ENCODE results near the gene SEC14L3. TPM values are rescaled to one million over a fixed set of nuclear protein-coding genes. Genes with fewer than 3 reads are reported as not detected.

The SEC14L3 gene
- polyA plus RNA-seq, 1 of the 3 experiments (the other 2 are of a cell fraction): not detected

DNA sequence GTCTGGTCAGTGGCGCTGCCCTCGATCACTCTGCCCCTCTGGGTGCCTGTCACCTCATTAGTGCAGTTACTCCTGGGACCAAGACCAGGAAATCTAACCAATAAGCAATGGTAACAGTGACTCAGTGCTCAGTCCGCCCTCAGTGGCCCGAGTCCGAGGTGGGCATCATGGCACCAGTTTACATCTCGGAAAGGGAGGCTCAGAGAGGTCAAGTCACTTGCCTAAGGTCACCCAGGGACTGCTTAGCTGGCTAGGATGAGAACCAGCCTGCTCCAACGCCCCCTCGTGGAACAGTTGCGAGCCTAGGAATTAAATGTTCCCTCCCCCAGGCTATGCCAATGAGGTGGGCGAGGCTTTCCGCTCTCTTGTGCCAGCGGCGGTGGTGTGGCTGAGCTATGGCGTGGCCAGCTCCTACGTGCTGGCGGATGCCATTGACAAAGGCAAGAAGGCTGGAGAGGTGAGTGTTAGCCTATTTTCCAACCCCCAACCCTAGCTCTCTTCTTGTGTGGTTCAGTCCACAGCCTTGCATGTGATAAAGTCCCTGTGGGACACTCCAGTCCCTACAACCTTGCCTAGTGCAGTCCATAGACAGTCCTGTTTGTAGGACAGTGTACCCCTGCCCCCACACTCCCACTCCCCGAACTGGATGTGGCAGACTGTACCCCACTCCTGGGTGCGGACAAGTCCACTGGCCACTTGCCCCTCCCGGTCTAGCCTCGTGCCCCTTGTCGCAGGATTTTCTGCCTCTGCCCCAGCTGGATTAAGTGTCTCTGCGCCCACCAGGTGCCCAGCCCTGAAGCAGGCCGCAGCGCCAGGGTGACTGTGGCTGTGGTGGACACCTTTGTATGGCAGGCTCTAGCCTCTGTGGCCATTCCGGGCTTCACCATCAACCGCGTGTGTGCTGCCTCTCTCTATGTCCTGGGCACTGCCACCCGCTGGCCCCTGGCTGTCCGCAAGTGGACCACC is 45.1 kb downstream of the SEC14L3 start (continued):
- peak; percentile 48 for TF ChIP-seq RAD21 (IDR thresholded peaks at IDR 0.05; ENCODE audit: low read length)

- peak; percentile 89 for DNase-seq
- Histone ChIP-seq H2AFZ (ENCODE audit: low read depth) (peak within 1 kb of the TSS; percentile 91), H3K4me1 (ENCODE audit: control insufficient read depth in 1 of 2, insufficient read depth in 2 of 2, low read depth in 1 of 2, low read length in 1 of 2) (peaks cover 31 to 39% of the 10 kb centered on the region in 2 experiments), H3K4me3 (ENCODE audit: low read depth in 2 of 2, low read length in 1 of 2) (peak within 1 kb of the TSS; percentile 71 to 72), H3K9me3 (no peaks in the 10 kb centered on the region), H3K27ac (ENCODE audit: low read depth in 2 of 2, low read length in 1 of 2) (peak within 1 kb of the TSS; percentile 97 to 99), H3K36me3 (replicated peaks in 1 of 2; ENCODE audit: control insufficient read depth in 1 of 2, insufficient read depth in 2 of 2, low read length in 1 of 2) (peaks cover 0 to 5% of the 10 kb centered on the region in 2 experiments), H4K20me1 (ENCODE audit: insufficient read depth) (no peaks in the 10 kb centered on the region), H3K9me2 (no peaks in the 10 kb centered on the region), H3K27me3 (ENCODE audit: insufficient read depth) (no peaks in the 10 kb centered on the region), H3K79me2 (ENCODE audit: insufficient read depth) (peaks cover 4% of the 10 kb centered on the region; the same call in 1 of the 2 replicates), H3F3A (replicated peaks; ENCODE audit: insufficient read depth) (peaks cover 37% of the 10 kb centered on the region), H3K4me2 (peak within 1 kb of the TSS; percentile 97), H3K9ac (peak within 1 kb of the TSS; percentile 74)
- CTCF ChIA-PET: interaction anchor here (0.7 to 2.5 kb wide), 19 partner anchors 9 to 277 kb away, joined by 3 to 14 read pairs (median 4); partner anchors contain the start of genes RNF215, SEC14L2 and TCN2
- 3% methylated on average over 31 of the region's 61 CpGs for WGBS (ENCODE audit: low lambda C conversion rate)
- POLR2A ChIA-PET: interaction anchor here (0.7 to 1.1 kb wide), 3 partner anchors 34 to 69 kb away, joined by 3 to 4 read pairs (median 3); partner anchors contain the start of genes CCDC157 and SF3A1
- TF ChIP-seq MXI1 (IDR thresholded peaks at IDR 0.05; ENCODE audit: low read depth, low read length) (peak; percentile 93), RCOR1 (IDR thresholded peaks at IDR 0.05; ENCODE audit: low read length) (no peak), ELF1 (IDR thresholded peaks at IDR 0.05) (no peak), TAF1 (IDR thresholded peaks at IDR 0.05; ENCODE audit: borderline replicate concordance, low read depth, low read length) (no peak; the same call in 1 of the 2 replicates), FOSL2 (IDR thresholded peaks at IDR 0.05; ENCODE audit: borderline replicate concordance, low read depth) (no peak), ZBTB33 (IDR thresholded peaks at IDR 0.05; ENCODE audit: borderline replicate concordance, low read depth) (no peak), NFIC (IDR thresholded peaks at IDR 0.05; ENCODE audit: borderline replicate concordance) (no peak), GATA2 (CRISPR knock-in tag; IDR thresholded peaks at IDR 0.05) (no peak), SMC3 (IDR thresholded peaks at IDR 0.05; ENCODE audit: low read depth, low read length) (no peak), REST (IDR thresholded peaks at IDR 0.05; ENCODE audit: low read depth, low read length) (no peak), JUND (IDR thresholded peaks at IDR 0.05) (no peak), CTCF (IDR thresholded peaks at IDR 0.05) (0 out of 2 replicates have a peak, but pooled peaks have one; percentile 9), CHD2 (IDR thresholded peaks at IDR 0.05; ENCODE audit: low read length, partially characterized antibody) (no peak), RXRA (IDR thresholded peaks at IDR 0.05; ENCODE audit: borderline replicate concordance, low read depth) (no peak), POLR2AphosphoS5 (IDR thresholded peaks at IDR 0.05; ENCODE audit: low read depth, low read length) (no peak), SIN3A (IDR thresholded peaks at IDR 0.05; ENCODE audit: borderline replicate concordance, low read depth, low read length) (0 out of 2 replicates have a peak, but pooled peaks have one; percentile 48)
- TF ChIP-seq, protein P1, sequence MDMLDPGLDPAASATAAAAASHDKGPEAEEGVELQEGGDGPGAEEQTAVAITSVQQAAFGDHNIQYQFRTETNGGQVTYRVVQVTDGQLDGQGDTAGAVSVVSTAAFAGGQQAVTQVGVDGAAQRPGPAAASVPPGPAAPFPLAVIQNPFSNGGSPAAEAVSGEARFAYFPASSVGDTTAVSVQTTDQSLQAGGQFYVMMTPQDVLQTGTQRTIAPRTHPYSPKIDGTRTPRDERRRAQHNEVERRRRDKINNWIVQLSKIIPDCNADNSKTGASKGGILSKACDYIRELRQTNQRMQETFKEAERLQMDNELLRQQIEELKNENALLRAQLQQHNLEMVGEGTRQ (IDR thresholded peaks at IDR 0.05; ENCODE audit: borderline replicate concordance, low read depth, low read length): no peak; the same call in 1 of the 2 replicates
- TF ChIP-seq, protein P2, sequence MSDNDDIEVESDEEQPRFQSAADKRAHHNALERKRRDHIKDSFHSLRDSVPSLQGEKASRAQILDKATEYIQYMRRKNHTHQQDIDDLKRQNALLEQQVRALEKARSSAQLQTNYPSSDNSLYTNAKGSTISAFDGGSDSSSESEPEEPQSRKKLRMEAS (IDR thresholded peaks at IDR 0.05; ENCODE audit: low read depth): peak; percentile 78
Measured at GRCh38 chr22:30425616-30426387, 46.0 kb downstream of the SEC14L3 start, which contains the start of gene MTFP1. TSS of gene MTFP1 (plus strand) at chr22:30425768. CDS start at chr22:30425880, 112 bp downstream.

All from SK-N-SH (cell line).